CD1c-positive myeloid dendritic cell (primary cell): ENCODE results near the gene SSUH2.
A peak's percentile ranks its signal among the peaks of the same experiment; 100 is the strongest.
"Not testable (repeated sequence)": the region's sequence is repeated elsewhere in the genome, so short reads cannot be mapped to it uniquely, and the experiment has no call there.

ENCODE experiments used
- DNase-seq: peaks from one replicate; pipeline ENCODE4 v3.0.0-alpha.2; 2016; ENCODE audit errors: extremely low spot score

Gene SSUH2

GRCh38 chr3:8644748-8645390 lies at the start of gene SSUH2:
TSS of gene SSUH2 (minus strand) at chr3:8644798. CDS start at chr3:8644758, 40 bp downstream.
- DNase-seq, result no peak

GRCh38 chr3:8691295-8691694 lies 46.7 kb upstream of the SSUH2 start:
- DNase-seq, result not testable (repeated sequence)

- DNase-seq, result not testable (repeated sequence)
Observed at GRCh38 chr3:8684992-8685391, 40.4 kb upstream of the SSUH2 start.

- not testable (repeated sequence) for DNase-seq
Observed at GRCh38 chr3:8682850-8683574, 38.4 kb upstream of the SSUH2 start.

GRCh38 chr3:8681881-8682538 lies 37.4 kb upstream of the SSUH2 start:
- not testable (repeated sequence) for DNase-seq

- no peak for DNase-seq
Observed at GRCh38 chr3:8681349-8681748, 36.8 kb upstream of the SSUH2 start.

- DNase-seq, result not testable (repeated sequence)
Observed at GRCh38 chr3:8679817-8680553, 35.4 kb upstream of the SSUH2 start.

- no peak for DNase-seq
Observed at GRCh38 chr3:8678751-8679150, 34.2 kb upstream of the SSUH2 start.

- not testable (repeated sequence) for DNase-seq
Observed at GRCh38 chr3:8677258-8677657, 32.7 kb upstream of the SSUH2 start.

- not testable (repeated sequence) for DNase-seq
Observed at GRCh38 chr3:8675591-8675990, 31.0 kb upstream of the SSUH2 start.

GRCh38 chr3:8673083-8673737 lies 28.6 kb upstream of the SSUH2 start:
- no peak for DNase-seq

- no peak for DNase-seq
Observed at GRCh38 chr3:8669019-8669418, 24.4 kb upstream of the SSUH2 start.

GRCh38 chr3:8668216-8668615 lies 23.6 kb upstream of the SSUH2 start:
- no peak for DNase-seq

- DNase-seq, result no peak
Observed at GRCh38 chr3:8667463-8668091, 23.0 kb upstream of the SSUH2 start.

GRCh38 chr3:8665407-8665896 lies 20.9 kb upstream of the SSUH2 start:
- peak; percentile 44 for DNase-seq

- peak; percentile 58 for DNase-seq
Observed at GRCh38 chr3:8663177-8664061, 18.8 kb upstream of the SSUH2 start.

GRCh38 chr3:8662594-8662993 lies 18.0 kb upstream of the SSUH2 start:
- no peak for DNase-seq

GRCh38 chr3:8660175-8661118 lies 15.8 kb upstream of the SSUH2 start:
- DNase-seq, result no peak

GRCh38 chr3:8659242-8659641 lies 14.6 kb upstream of the SSUH2 start:
- no peak for DNase-seq
